Uterus (tissue), 2 donors: ENCODE results near the gene CHRND.

Experiments
- CTCF ChIP-seq, 4 experiments: fragments of 200-600 bp in 2 of 4; fragments of 450-650 bp in 2 of 4; sonication (generic) in 2 of 4; IDR thresholded peaks; one replicate each; pipeline ENCODE4 v1.5.1; 2016 to 2019; ENCODE audit warnings: antibody characterized with exemption in 4 of 4, mild to moderate bottlenecking in 2 of 4, moderate library complexity in 1 of 4
- POLR2A ChIP-seq, 2 donors: fragments of 450-650 bp; IDR thresholded peaks; one replicate each; pipeline ENCODE4 v1.6.1; 2016; ENCODE audit warnings: antibody characterized with exemption in 2 of 2, mild to moderate bottlenecking in 1 of 2, moderate library complexity in 1 of 2

- TF ChIP-seq CTCF (IDR thresholded peaks at IDR 0.05), result no peak
- TF ChIP-seq POLR2A (IDR thresholded peaks at IDR 0.05), result no peak
Measured at GRCh38 chr2:232502511-232502910, 23.4 kb upstream of the CHRND start.
